ENCODE measurements around the gene MIEF1.

The MIEF1 gene

GRCh38 chr22:39515266-39516050, 13.4 kb downstream of the MIEF1 start:
- Histone ChIP-seq H3K4me1 (ENCODE audit: control insufficient read depth, insufficient read depth, low read length) (0 out of 2 replicates have a peak, but pooled peaks cover 5% of the 10 kb centered on the region), H3K36me3 (ENCODE audit: control insufficient read depth in 2 of 2, insufficient read depth in 1 of 2, low read length in 2 of 2) (peaks cover 49 to 72% of the 10 kb centered on the region in 2 experiments)

GRCh38 chr22:39517470-39517869, 15.4 kb downstream of the MIEF1 start:
- ChIA-PET CTCF (interaction anchor here (0.5 to 5.4 kb wide), 12 partner anchors 9 to 999 kb away, joined by 3 to 84 read pairs (median 4); partner anchors contain the start of gene RPS19BP1), POLR2A (interaction anchor here (0.6 to 3.6 kb wide), 8 partner anchors 10 to 198 kb away, joined by 3 to 25 read pairs (median 4); partner anchors contain the start of genes MIEF1 and RPL3)
- no peaks in the 10 kb centered on the region for H3K9me3 ChIP-seq (ENCODE audit: control insufficient read depth, insufficient read depth, low read depth, low read length)
- H3K27ac ChIP-seq (ENCODE audit: extremely low read depth, low read depth, low read length): no peak overlapping the region
- H3K36me3 ChIP-seq (ENCODE audit: control insufficient read depth in 2 of 2, insufficient read depth in 1 of 2, low read length in 2 of 2): peaks cover 34 to 71% of the 10 kb centered on the region in 2 experiments
- H3K4me3 ChIP-seq (ENCODE audit: low read depth, low read length): no peak overlapping the region
- H3K4me1 ChIP-seq (ENCODE audit: control insufficient read depth, insufficient read depth, low read length): 0 out of 2 replicates have a peak, but pooled peaks cover 5% of the 10 kb centered on the region
- TF ChIP-seq KLF9 (tag by site-specific recombination; IDR thresholded peaks at IDR 0.05; ENCODE audit: low read depth): no peak
- TF ChIP-seq ZBTB44 (tag by site-specific recombination; IDR thresholded peaks at IDR 0.05): no peak
- TF ChIP-seq ZNF223 (tag by site-specific recombination; IDR thresholded peaks at IDR 0.05): no peak
- no peak for TF ChIP-seq ZBTB11 (tag by site-specific recombination; conservative IDR thresholded peaks at IDR 0.05; ENCODE audit: low read depth)
- TF ChIP-seq OVOL3 (tag by site-specific recombination; IDR thresholded peaks at IDR 0.05): no peak
- TF ChIP-seq ZNF350 (tag by site-specific recombination; IDR thresholded peaks at IDR 0.05): no peak
- TF ChIP-seq ZNF132 (tag by site-specific recombination; IDR thresholded peaks at IDR 0.05; ENCODE audit: borderline replicate concordance): no peak

More at GRCh38 chr22:39515266-39516050, 13.4 kb downstream of the MIEF1 start:
- H3K4me3 ChIP-seq (ENCODE audit: low read depth, low read length): no peak overlapping the region
- TF ChIP-seq ZNF23 (tag by site-specific recombination; IDR thresholded peaks at IDR 0.05; ENCODE audit: borderline replicate concordance) (no peak), ZNF416 (tag by site-specific recombination; IDR thresholded peaks at IDR 0.05) (no peak), ZNF175 (tag by site-specific recombination; IDR thresholded peaks at IDR 0.05) (no peak), ZNF394 (tag by site-specific recombination; IDR thresholded peaks at IDR 0.05; ENCODE audit: borderline replicate concordance) (no peak), ZNF133 (tag by site-specific recombination; IDR thresholded peaks at IDR 0.05) (no peak), ZNF623 (tag by site-specific recombination; IDR thresholded peaks at IDR 0.05) (no peak), CTCF (tag by site-specific recombination; IDR thresholded peaks at IDR 0.05) (no peak), ZBTB20 (tag by site-specific recombination; IDR thresholded peaks at IDR 0.05) (no peak), EGR2 (tag by site-specific recombination; IDR thresholded peaks at IDR 0.05; ENCODE audit: low read depth) (no peak), ZNF354C (tag by site-specific recombination; IDR thresholded peaks at IDR 0.05; ENCODE audit: borderline replicate concordance, low read depth) (no peak)
- ChIA-PET CTCF (interaction anchor here (0.6 to 5.4 kb wide), 15 partner anchors 8 to 348 kb away, joined by 3 to 84 read pairs (median 6); partner anchors contain the start of genes MIEF1 and RPS19BP1), POLR2A (interaction anchor here (0.7 to 3.6 kb wide), 7 partner anchors 8 to 25 kb away, joined by 3 to 25 read pairs (median 4); partner anchors contain the start of genes MIEF1 and RPS19BP1)
- no peak overlapping the region for H3K27ac ChIP-seq (ENCODE audit: extremely low read depth, low read depth, low read length)
- no peaks in the 10 kb centered on the region for H3K9me3 ChIP-seq (ENCODE audit: control insufficient read depth, insufficient read depth, low read depth, low read length)

Data from HEK293 (cell line).